Purkinje cell (primary cell): ENCODE data around the gene A2M. TPM values are rescaled to one million over a fixed set of nuclear protein-coding genes. Genes with fewer than 3 reads are reported as not detected.

Source experiments
- polyA plus RNA-seq: library from polyadenylated mRNA; unstranded; fragments of >200 nt; fragmentation: Nextera tagmentation; gene quantifications from 2 replicates; pipeline ENCODE4 v1.2.1, GENCODE V29; 2014

A2M gene
- polyA plus RNA-seq, result 11.0 and 11.1 TPM in 2 replicates

DNA sequence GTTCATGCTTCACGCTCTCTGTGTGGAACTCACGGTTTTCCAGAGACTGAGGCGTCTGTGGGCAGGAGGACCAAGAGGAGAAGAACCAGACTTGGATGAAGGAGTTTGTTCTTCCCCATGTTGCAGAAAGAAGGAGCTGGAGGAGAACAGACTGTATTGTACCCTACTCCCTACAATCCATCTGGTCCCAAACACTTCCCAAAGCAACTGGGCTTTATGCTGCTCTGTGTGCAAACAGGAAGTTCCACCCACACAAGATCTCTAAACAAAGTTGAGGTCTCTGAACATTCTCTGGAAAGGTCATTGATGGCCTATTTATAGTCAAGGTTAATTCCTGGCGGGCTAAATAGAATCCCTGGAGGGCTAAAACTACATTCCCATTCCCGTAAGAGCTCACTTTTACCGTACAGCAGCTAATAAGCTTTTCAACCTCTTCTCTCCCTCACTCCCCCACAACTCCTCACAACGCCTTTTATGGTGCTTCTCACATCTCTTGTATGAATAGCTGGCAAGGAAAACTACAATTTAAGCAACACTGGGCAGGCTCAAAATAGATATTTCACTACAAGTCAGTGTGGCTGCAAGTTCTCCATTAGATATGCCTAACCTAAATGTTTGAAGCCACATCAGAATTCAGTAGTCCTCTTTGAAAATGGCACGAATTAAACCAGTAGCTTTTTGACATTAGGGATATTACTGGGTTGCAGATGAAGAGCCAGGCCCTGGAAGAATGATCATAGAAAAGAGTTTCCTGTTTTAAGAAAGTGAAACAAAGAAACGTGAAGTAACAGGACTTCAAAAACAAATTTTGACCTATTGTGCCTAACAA is at the start of gene A2M:
Gene A2M (minus strand): TSS at position 189 of the 829 bp plus-strand sequence. CDS start 70 bp downstream, at position 119.

Other genes starting within 250 kb of the A2M start
- 4.8 and 4.9 TPM in 2 replicates for gene PHC1, start 201.4 kb downstream of the A2M start, polyA plus RNA-seq
- gene M6PR, start 166.3 kb downstream of the A2M start, polyA plus RNA-seq, result 81.7 and 85.7 TPM in 2 replicates
- gene KLRG1, start 126.4 kb downstream of the A2M start, polyA plus RNA-seq, result 2.8 and 11.9 TPM in 2 replicates
- gene PZP, start 92.5 kb upstream of the A2M start, polyA plus RNA-seq, result 3.2 TPM in 1 of 2 replicates, not detected in the other